ENCODE results near the gene MCF2L. TPM values are rescaled to one million over a fixed set of nuclear protein-coding genes. Genes with fewer than 3 reads are reported as not detected.

Gene MCF2L
- total RNA-seq, 2 donors from 2014 or later: 47.6 to 64.7 TPM

GRCh38 chr13:113075711-113076110 lies 106.7 kb downstream of the MCF2L start:
- WGBS: 98% methylated on average over 17 of the region's 17 CpGs
- Histone ChIP-seq H3K9me3 (no peaks in the 10 kb centered on the region), H3K4me1 (replicated peaks) (no peaks in the 10 kb centered on the region), H3K27ac (no peak overlapping the region), H3K4me3 (no peak overlapping the region), H3K27me3 (replicated peaks; ENCODE audit: insufficient read depth) (no peaks in the 10 kb centered on the region), H3K36me3 (peaks cover 0 to 6% of the 10 kb centered on the region in 2 donors)
- no peak for DNase-seq (ENCODE audit: low spot score)
- TF ChIP-seq POLR2AphosphoS5 (IDR thresholded peaks at IDR 0.05) (no peak), CTCF (IDR thresholded peaks at IDR 0.05) (no peak), POLR2A (IDR thresholded peaks at IDR 0.05) (no peak)
- intact Hi-C loops (cut with DNase I): no loop called here

DNA sequence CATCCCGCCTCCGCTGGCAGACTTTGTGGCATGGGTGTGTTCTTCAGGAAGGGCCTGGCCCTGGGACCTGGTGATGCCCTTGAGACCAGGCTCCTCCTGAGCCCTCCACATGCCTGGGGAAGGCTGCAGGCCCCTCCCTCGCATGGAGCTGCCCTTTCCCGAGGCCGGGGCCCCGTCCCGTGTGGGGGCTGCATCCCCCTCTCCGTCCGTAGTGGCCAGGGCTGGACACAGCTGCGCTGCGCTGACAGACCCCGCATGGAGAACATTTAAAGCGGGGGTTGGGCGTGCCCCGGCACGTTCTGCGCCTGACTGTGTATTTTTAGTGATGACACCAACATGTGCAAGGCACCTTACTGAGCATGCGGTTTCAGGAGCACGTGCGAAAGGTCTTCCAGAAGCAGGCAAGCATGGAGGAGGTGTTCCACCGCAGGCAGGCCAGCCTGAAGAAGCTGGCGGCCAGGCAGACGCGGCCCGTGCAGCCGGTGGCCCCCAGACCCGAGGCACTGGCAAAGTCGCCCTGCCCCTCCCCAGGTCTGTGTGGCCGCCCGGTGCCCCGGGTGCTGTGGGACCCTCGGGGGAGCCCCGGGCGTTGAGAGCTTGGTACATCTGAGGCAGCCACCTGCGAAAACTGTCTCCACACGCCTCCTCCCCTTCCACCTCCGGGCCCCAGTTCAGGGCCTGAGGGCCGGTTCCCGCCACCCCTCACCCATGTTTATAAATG lies 107.8 kb downstream of the MCF2L start:
- WGBS: 93% methylated on average over 39 of the region's 39 CpGs
- no peak for DNase-seq (ENCODE audit: low spot score)
- Histone ChIP-seq H3K36me3 (peaks cover 0 to 6% of the 10 kb centered on the region in 2 donors), H3K9me3 (no peaks in the 10 kb centered on the region), H3K4me1 (replicated peaks) (no peaks in the 10 kb centered on the region), H3K27me3 (replicated peaks; ENCODE audit: insufficient read depth) (no peaks in the 10 kb centered on the region), H3K4me3 (no peak overlapping the region), H3K27ac (no peak overlapping the region)
- intact Hi-C loops (cut with DNase I): no loop called here
- TF ChIP-seq POLR2A (IDR thresholded peaks at IDR 0.05) (no peak), POLR2AphosphoS5 (IDR thresholded peaks at IDR 0.05) (no peak), CTCF (IDR thresholded peaks at IDR 0.05) (no peak)

- intact Hi-C loops (cut with DNase I): no loop called here
- H3K9me3 ChIP-seq: no peaks in the 10 kb centered on the region
- H3K4me1 ChIP-seq (replicated peaks): no peaks in the 10 kb centered on the region
- no peak for DNase-seq (ENCODE audit: low spot score)
- TF ChIP-seq CTCF (IDR thresholded peaks at IDR 0.05) (no peak), POLR2A (IDR thresholded peaks at IDR 0.05) (no peak), POLR2AphosphoS5 (IDR thresholded peaks at IDR 0.05) (no peak)
- 84% methylated on average over 20 of the region's 20 CpGs for WGBS
- no peak overlapping the region for H3K27ac ChIP-seq
- H3K27me3 ChIP-seq (replicated peaks; ENCODE audit: insufficient read depth): no peaks in the 10 kb centered on the region
- H3K4me3 ChIP-seq: no peak overlapping the region
- peaks cover 0 to 6% of the 10 kb centered on the region in 2 donors for H3K36me3 ChIP-seq
Observed at GRCh38 chr13:113077566-113077952, 108.5 kb downstream of the MCF2L start.

DNA sequence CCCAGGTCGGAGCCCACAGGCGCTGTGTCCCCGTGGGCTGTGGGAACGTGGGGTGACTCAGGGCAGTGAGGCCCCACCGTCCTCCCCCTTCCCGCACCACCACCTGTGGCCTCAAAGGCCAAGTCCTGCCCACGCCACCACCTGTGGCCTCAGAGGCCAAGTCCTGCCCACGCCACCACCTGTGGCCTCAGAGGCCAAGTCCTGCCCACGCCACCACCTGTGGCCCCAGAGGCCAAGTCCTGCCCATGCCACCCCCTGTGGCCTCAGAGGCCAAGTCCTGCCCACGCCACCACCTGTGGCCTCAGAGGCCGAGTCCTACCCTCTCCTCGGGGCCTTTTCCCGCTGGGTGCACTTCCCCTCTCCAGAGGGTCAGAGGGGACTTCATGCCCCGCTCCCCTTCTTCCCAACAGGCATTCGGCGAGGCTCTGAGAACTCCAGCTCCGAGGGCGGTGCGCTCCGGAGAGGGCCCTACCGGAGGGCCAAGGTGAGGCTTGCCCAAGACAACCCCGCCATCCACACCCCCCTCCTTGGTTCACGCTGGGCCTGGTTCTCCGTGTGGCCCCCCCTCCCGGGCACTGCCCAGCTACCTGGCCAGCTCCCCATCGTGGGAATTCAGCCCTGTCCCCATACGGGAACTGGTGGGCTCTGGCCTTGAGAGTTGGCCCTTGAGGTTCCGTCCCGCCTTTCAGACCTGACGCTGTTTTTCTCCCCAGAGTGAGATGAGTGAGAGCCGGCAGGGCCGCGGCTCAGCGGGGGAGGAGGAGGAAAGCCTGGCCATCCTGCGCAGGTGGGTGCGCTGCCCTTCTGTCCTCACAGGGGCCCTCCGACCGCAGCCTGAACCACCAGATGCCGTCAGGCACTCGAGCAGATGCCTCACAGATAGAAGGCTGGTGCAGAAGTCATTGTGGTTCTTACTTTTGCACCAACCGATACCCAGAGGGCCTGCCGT lies 109.2 kb downstream of the MCF2L start:
- Histone ChIP-seq H3K27me3 (replicated peaks; ENCODE audit: insufficient read depth) (no peaks in the 10 kb centered on the region), H3K9me3 (no peaks in the 10 kb centered on the region), H3K4me3 (no peak overlapping the region), H3K27ac (no peak overlapping the region), H3K4me1 (replicated peaks) (peaks cover 4% of the 10 kb centered on the region), H3K36me3 (peaks cover 0 to 6% of the 10 kb centered on the region in 2 donors)
- TF ChIP-seq CTCF (IDR thresholded peaks at IDR 0.05) (no peak), POLR2AphosphoS5 (IDR thresholded peaks at IDR 0.05) (no peak), POLR2A (IDR thresholded peaks at IDR 0.05) (no peak)
- no peak for DNase-seq (ENCODE audit: low spot score)
- 91% methylated on average over 42 of the region's 42 CpGs for WGBS
- intact Hi-C loops (cut with DNase I): no loop called here
